Gastrocnemius medialis (tissue), 4 donors: ENCODE data around the gene RNF44. TPM values are rescaled to one million over a fixed set of nuclear protein-coding genes. Genes with fewer than 3 reads are reported as not detected.

Source experiments
- ATAC-seq, 2 donors: fragments of 150-250 bp; one replicate each; pipeline ENCODE4 v1.9.1; 2016
- DNase-seq, 2 donors: peaks; one replicate each; pipeline ENCODE4 v3.0.0-alpha.2; 2019
- H3K27ac ChIP-seq, 4 donors: fragments of 200-600 bp; sonication (generic); 1 replicate in 1 of 4; 2 replicates in 3 of 4; pipeline ENCODE4 v1.5.1; 2016 to 2018; ENCODE audit warnings: mild to moderate bottlenecking in 2 of 4, moderate library complexity in 1 of 4
- H3K27me3 ChIP-seq, 3 donors: fragments of 200-600 bp; sonication (generic) in 2 of 3; 1 replicate in 1 of 3; 2 replicates in 2 of 3; pipeline versions ENCODE4 v1.5.1 to v1.6.0; 2016 to 2019; ENCODE audit warnings: mild to moderate bottlenecking in 1 of 3, moderate library complexity in 1 of 3
- H3K36me3 ChIP-seq, 2 donors: fragments of 200-600 bp; sonication (generic) in 1 of 2; one replicate each; pipeline ENCODE4 v1.5.1; 2017 to 2018
- H3K4me1 ChIP-seq, 2 donors: fragments of 200-600 bp; sonication (generic) in 1 of 2; one replicate each; pipeline ENCODE4 v1.5.1; 2016 to 2017; ENCODE audit warnings: mild to moderate bottlenecking in 2 of 2
- H3K4me3 ChIP-seq, 4 donors: fragments of 200-600 bp; sonication (generic) in 3 of 4; 1 replicate in 1 of 4; 2 replicates in 3 of 4; pipeline ENCODE4 v1.5.1; 2016 to 2019; ENCODE audit warnings: mild to moderate bottlenecking in 2 of 4
- H3K9me3 ChIP-seq, 3 donors: fragments of 200-600 bp; sonication (generic) in 2 of 3; 1 replicate in 1 of 3; 2 replicates in 2 of 3; pipeline ENCODE4 v1.5.1; 2016 to 2019
- CTCF ChIP-seq, 5 experiments: fragments of 450-650 bp in 3 of 5; fragments of 200-600 bp in 2 of 5; sonication (generic) in 2 of 5; IDR thresholded peaks in 4 of 5; conservative IDR thresholded peaks in 1 of 5; 1 replicate in 4 of 5; 2 replicates in 1 of 5; pipeline ENCODE4 v1.5.1; 2016 to 2019; ENCODE audit warnings: antibody characterized with exemption in 5 of 5, mild to moderate bottlenecking in 3 of 5, moderate library complexity in 3 of 5
- POLR2A ChIP-seq, 2 donors: fragments of 450-650 bp; IDR thresholded peaks; one replicate each; pipeline ENCODE4 v1.6.1; 2017; ENCODE audit warnings: antibody characterized with exemption in 2 of 2, mild to moderate bottlenecking in 2 of 2, moderate library complexity in 2 of 2
- in situ Hi-C, 4 donors: fragments of 200-750 bp; cut with MboI; loops; one replicate each; pipeline versions ENCODE4 v1.15.0 to v1.8.0; 2017; ENCODE audit warnings: low sequenced_read_pairs in 4 of 4
- intact Hi-C: fragments of 100-400 bp; cut with DNase I; formaldehyde crosslinking; loops from one replicate; pipeline ENCODE4 v1.15.1; 2023; ENCODE audit warnings: low total_unique reads
- total RNA-seq, 4 donors: library from RNA; depleted of rRNA; stranded (reverse); fragments of >200 nt; gene quantifications; one replicate each; pipeline versions ENCODE4 v1.1.0 to v1.2.3, GENCODE V29; 2016

Gene RNF44
- total RNA-seq, 4 donors from 2014 or later, result 4.1 to 7.0 (median 6.7) TPM

- H3K4me3 ChIP-seq, result no peak overlapping the region
- no peak overlapping the region for H3K27ac ChIP-seq
- H3K9me3 ChIP-seq, result no peaks in the 10 kb centered on the region
- in situ Hi-C loops, result no loop called here
- intact Hi-C loops, result no loop called here
- H3K27me3 ChIP-seq, result no peaks in the 10 kb centered on the region
- peaks cover 0 to 51% of the 10 kb centered on the region in 2 donors for H3K36me3 ChIP-seq
- H3K4me1 ChIP-seq, result no peaks in the 10 kb centered on the region
- no peak for ATAC-seq
- no peak for TF ChIP-seq CTCF (IDR thresholded peaks at IDR 0.05 in 4 of 5, conservative IDR thresholded peaks at IDR 0.05 in 1 of 5)
- TF ChIP-seq POLR2A (IDR thresholded peaks at IDR 0.05), result no peak
- DNase-seq, result no peak
Observed at GRCh38 chr5:176485176-176485575, 52.0 kb downstream of the RNF44 start.

GRCh38 chr5:176481711-176482110 lies 55.5 kb downstream of the RNF44 start:
- H3K4me3 ChIP-seq, result no peak overlapping the region
- no peaks in the 10 kb centered on the region for H3K9me3 ChIP-seq
- DNase-seq (no peak), ATAC-seq (no peak)
- H3K27me3 ChIP-seq, result no peaks in the 10 kb centered on the region
- no peak for TF ChIP-seq CTCF (IDR thresholded peaks at IDR 0.05 in 4 of 5, conservative IDR thresholded peaks at IDR 0.05 in 1 of 5)
- TF ChIP-seq POLR2A (IDR thresholded peaks at IDR 0.05), result no peak
- H3K27ac ChIP-seq, result peak overlapping the region in 1 of 4 donors; percentile 49
- intact Hi-C loops (no loop called here), in situ Hi-C loops (no loop called here)
- H3K4me1 ChIP-seq, result no peaks in the 10 kb centered on the region
- H3K36me3 ChIP-seq, result peaks cover 0 to 27% of the 10 kb centered on the region in 2 donors

Other genes with a start within 250 kb of the RNF44 start
- 100 to 1,000 TPM in 1 of 4 donors, 10 to 100 TPM in 3; 76.3 to 174 (median 84.1) TPM for gene KIAA1191, start 175.6 kb downstream of the RNF44 start, total RNA-seq
- gene ARL10, start 171.9 kb downstream of the RNF44 start, total RNA-seq, result 1 to 10 TPM; 1.4 to 4.7 (median 2.4) TPM
- 10 to 100 TPM; 21.6 to 43.5 (median 33.9) TPM for gene NOP16, start 148.8 kb downstream of the RNF44 start, total RNA-seq
- 100 to 1,000 TPM; 189 to 274 (median 229) TPM for gene HIGD2A, start 148.7 kb downstream of the RNF44 start, total RNA-seq
- gene CLTB, start 120.9 kb downstream of the RNF44 start, total RNA-seq, result 100 to 1,000 TPM; 261 to 386 (median 302) TPM
- 10 to 100 TPM; 14.0 to 20.7 (median 14.7) TPM for gene FAF2, start 89.0 kb downstream of the RNF44 start, total RNA-seq
- gene CDHR2, start 11.9 kb upstream of the RNF44 start, total RNA-seq, result under 1 TPM in 3 of 4 donors, not detected in 1; 0.07 to 0.27 (median 0.20) TPM
- gene GPRIN1, start 72.8 kb upstream of the RNF44 start, total RNA-seq, result under 1 TPM; 0.35 to 0.78 (median 0.47) TPM
- gene SNCB, start 93.1 kb upstream of the RNF44 start, total RNA-seq, result under 1 TPM in 1 of 4 donors, not detected in 3; 0.20 TPM
- gene EIF4E1B, start 93.3 kb upstream of the RNF44 start, total RNA-seq, result not detected
- gene TSPAN17, start 110.1 kb upstream of the RNF44 start, total RNA-seq, result 10 to 100 TPM; 13.3 to 35.7 (median 27.2) TPM